MCF 10A (cell line): ENCODE measurements around the gene CXCL10. TPM values are rescaled to one million over a fixed set of nuclear protein-coding genes. Genes with fewer than 3 reads are reported as not detected.
A peak's percentile ranks its signal among the peaks of the same experiment; 100 is the strongest.

Experiments
- BruUV-seq: library from RNA; stranded (reverse); fragments of 400-500 nt; replicated peaks from 2 replicates; lab custom pipeline; 2021; lab: Mats Ljungman, UMichigan
- CTCF ChIA-PET: fragments of 300-600 bp; sonication (Branson Sonifier 250); formaldehyde crosslinking; extraction: SDS; loops from one replicate; lab custom pipeline; 2021; ENCODE audit warnings: antibody characterized with exemption, inconsistent platforms; lab: Yijun Ruan, JAX
- POLR2A ChIA-PET: fragments of 300-600, 350-650 bp; sonication (Branson Sonifier 250); formaldehyde crosslinking; extraction: SDS; loops from one replicate; lab custom pipeline; 2020; ENCODE audit warnings: antibody characterized with exemption, inconsistent platforms; lab: Yijun Ruan, JAX
- DNase-seq: peaks from one replicate; pipeline ENCODE4 v3.0.0-alpha.2; 2018; ENCODE audit not compliant: unreplicated experiment
- H3K27ac Mint-ChIP-seq: one replicate; pipeline ENCODE4 v1.8.0; 2022; ENCODE audit warnings: mild to moderate bottlenecking, low read depth, mixed read lengths; ENCODE audit not compliant: unreplicated experiment
- H3K27me3 Mint-ChIP-seq: one replicate; pipeline ENCODE4 v1.8.0; 2022; ENCODE audit warnings: mixed read lengths; ENCODE audit not compliant: insufficient read depth, unreplicated experiment
- H3K36me3 Mint-ChIP-seq: one replicate; pipeline ENCODE4 v1.8.0; 2022; ENCODE audit warnings: mild to moderate bottlenecking, moderate library complexity, mixed read lengths; ENCODE audit not compliant: insufficient read depth, unreplicated experiment
- H3K4me1 Mint-ChIP-seq: one replicate; pipeline ENCODE4 v1.8.0; 2022; ENCODE audit warnings: mixed read lengths; ENCODE audit not compliant: insufficient read depth, unreplicated experiment
- H3K4me3 Mint-ChIP-seq: one replicate; pipeline ENCODE4 v1.8.0; 2022; ENCODE audit warnings: mild to moderate bottlenecking, moderate library complexity, mixed read lengths; ENCODE audit not compliant: unreplicated experiment
- H3K9me3 Mint-ChIP-seq: one replicate; pipeline ENCODE4 v1.8.0; 2022; ENCODE audit warnings: mixed read lengths; ENCODE audit not compliant: unreplicated experiment
- CTCF ChIP-seq: fragments of 200-600 bp; IDR thresholded peaks from one replicate; pipeline ENCODE4 v1.8.0; 2022; ENCODE audit warnings: antibody characterized with exemption, mild to moderate bottlenecking; ENCODE audit not compliant: unreplicated experiment
- intact Hi-C: fragments of 100-400 bp; cut with micrococcal nuclease; formaldehyde crosslinking; loops from 2 replicates; pipeline ENCODE4 v1.14.1; 2022
- total RNA-seq: library from RNA; stranded (reverse); gene quantifications from 2 replicates; pipeline ENCODE4 v1.2.3, GENCODE V29; 2022

CXCL10 gene
- total RNA-seq, 1 experiment from 2014 or later = not detected

DNA sequence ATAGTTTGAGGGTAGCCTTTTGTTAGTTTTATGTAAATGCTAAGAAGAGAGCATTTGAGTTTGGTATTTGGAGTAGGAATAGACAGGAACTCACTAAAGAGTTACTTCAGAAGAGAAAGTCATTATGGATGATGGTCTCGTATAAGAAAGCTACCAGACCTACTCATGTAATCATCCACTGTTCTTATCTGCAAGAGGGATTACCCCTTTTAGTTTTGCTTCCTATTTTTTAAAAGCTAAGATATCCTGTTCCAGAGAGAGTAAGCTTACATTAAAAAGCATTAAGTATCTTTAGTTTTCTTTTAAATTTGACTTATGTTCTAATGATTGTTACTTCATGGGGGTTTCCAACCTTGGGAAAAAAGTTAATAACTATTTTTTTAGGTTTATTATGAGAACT is 38.7 kb upstream of the CXCL10 start:
- ChIA-PET POLR2A (interaction anchor here (0.7 to 1.5 kb wide), 5 partner anchors 9 to 66 kb away, joined by 3 to 4 read pairs (median 3); no protein-coding TSS in a partner anchor), CTCF (interaction anchor here (2.9 to 3.6 kb wide), 2 partner anchors 25 to 67 kb away, joined by 24 to 31 read pairs; no protein-coding TSS in a partner anchor)
- Mint-ChIP-seq H3K4me3 (no peak overlapping the region), H3K36me3 (peaks cover 4% of the 10 kb centered on the region), H3K4me1 (peaks cover 26% of the 10 kb centered on the region), H3K9me3 (no peaks in the 10 kb centered on the region), H3K27me3 (no peaks in the 10 kb centered on the region), H3K27ac (no peak overlapping the region)
- BruUV-seq = no TSS peak
- DNase-seq = no peak
- intact Hi-C loops = no loop called here
- no peak for TF ChIP-seq CTCF

GRCh38 chr4:76061421-76061820 is 38.1 kb upstream of the CXCL10 start:
- peaks cover 4% of the 10 kb centered on the region for H3K36me3 Mint-ChIP-seq
- intact Hi-C loops = no loop called here

GRCh38 chr4:76060506-76060905 is 37.2 kb upstream of the CXCL10 start:
- Mint-ChIP-seq H3K27ac (no peak overlapping the region), H3K4me1 (peaks cover 26% of the 10 kb centered on the region), H3K27me3 (no peaks in the 10 kb centered on the region), H3K36me3 (peaks cover 4% of the 10 kb centered on the region), H3K9me3 (no peaks in the 10 kb centered on the region), H3K4me3 (no peak overlapping the region)
- no TSS peak for BruUV-seq
- ChIA-PET CTCF (interaction anchor here (1.2 kb wide), 1 partner anchor 64 kb away, joined by 10 read pairs; no protein-coding TSS in a partner anchor), POLR2A (interaction anchor here (1.5 kb wide), 1 partner anchor 8 kb away, joined by 3 read pairs; no protein-coding TSS in a partner anchor)
- no peak for DNase-seq
- no peak for TF ChIP-seq CTCF
- intact Hi-C loops = no loop called here

More at GRCh38 chr4:76061421-76061820, 38.1 kb upstream of the CXCL10 start:
- no peak for TF ChIP-seq CTCF
- Mint-ChIP-seq H3K4me3 (no peak overlapping the region), H3K27ac (no peak overlapping the region), H3K27me3 (no peaks in the 10 kb centered on the region), H3K9me3 (no peaks in the 10 kb centered on the region), H3K4me1 (peaks cover 26% of the 10 kb centered on the region)
- ChIA-PET POLR2A (interaction anchor here (1.2 to 1.5 kb wide), 3 partner anchors 9 to 65 kb away, joined by 3 to 4 read pairs (median 3); no protein-coding TSS in a partner anchor), CTCF (interaction anchor here (1.2 kb wide), 1 partner anchor 65 kb away, joined by 10 read pairs; no protein-coding TSS in a partner anchor)
- no peak for DNase-seq
- BruUV-seq = no TSS peak

DNA sequence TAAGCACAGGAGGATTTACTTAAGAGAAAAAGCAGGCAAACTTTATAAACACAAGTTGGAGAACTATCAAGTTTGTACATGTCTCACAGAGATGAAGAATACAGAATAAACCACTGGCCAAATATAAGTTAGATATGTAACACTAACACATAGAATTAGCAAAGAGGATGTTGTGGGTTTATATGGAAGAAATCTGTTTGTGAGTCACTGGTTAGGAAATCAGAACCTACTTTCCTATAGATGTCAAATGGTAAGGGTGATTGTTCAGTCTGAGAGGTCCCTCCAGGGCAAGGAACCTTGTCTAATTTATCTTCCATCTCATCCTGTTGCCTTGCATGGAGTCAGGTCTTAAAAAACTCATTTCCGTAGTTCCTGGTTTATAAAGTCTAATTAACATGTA is 36.5 kb upstream of the CXCL10 start:
- no TSS peak for BruUV-seq
- Mint-ChIP-seq H3K4me3 (no peak overlapping the region), H3K9me3 (no peaks in the 10 kb centered on the region), H3K4me1 (peaks cover 26% of the 10 kb centered on the region), H3K27me3 (no peaks in the 10 kb centered on the region), H3K27ac (no peak overlapping the region), H3K36me3 (peaks cover 4% of the 10 kb centered on the region)
- intact Hi-C loops = no loop called here
- CTCF ChIA-PET = no interaction called here
- TF ChIP-seq CTCF = no peak
- POLR2A ChIA-PET = interaction anchor here (1.1 kb wide), 1 partner anchor 41 kb away, joined by 5 read pairs; no protein-coding TSS in a partner anchor
- peak; percentile 72 for DNase-seq
